Prostate gland (tissue), 2 donors: Measurements from ENCODE around the gene AKNAD1. TPM values are rescaled to one million over a fixed set of nuclear protein-coding genes. Genes with fewer than 3 reads are reported as not detected.

Experiments used
- DNase-seq: peaks from one replicate; pipeline ENCODE4 v3.0.0-alpha.2; 2019; ENCODE audit warnings: low spot score
- H3K27ac ChIP-seq, 2 donors: fragments of 200-600 bp; sonication (generic); 2 replicates each; pipeline ENCODE4 v1.5.1; 2017 to 2019
- H3K27me3 ChIP-seq: fragments of 200-600 bp; sonication (generic); replicated peaks from 2 replicates; pipeline ENCODE4 v1.5.1; 2019; ENCODE audit not compliant: insufficient read depth
- H3K36me3 ChIP-seq, 2 donors: fragments of 200-600 bp; sonication (generic); 1 replicate in 1 of 2; 2 replicates in 1 of 2; pipeline versions ENCODE4 v1.5.1 to v1.8.1; 2017 to 2019
- H3K4me1 ChIP-seq: fragments of 200-600 bp; sonication (generic); replicated peaks from 2 replicates; pipeline ENCODE4 v1.5.1; 2019
- H3K4me3 ChIP-seq, 2 donors: fragments of 200-600 bp; sonication (generic); 2 replicates each; pipeline ENCODE4 v1.5.1; 2017 to 2019
- H3K9me3 ChIP-seq: fragments of 200-600 bp; sonication (generic); 2 replicates; pipeline ENCODE4 v1.5.1; 2017
- CTCF ChIP-seq, 4 experiments: fragments of 200-600 bp in 2 of 4; fragments of 450-650 bp in 2 of 4; sonication (generic) in 2 of 4; IDR thresholded peaks; 1 replicate in 3 of 4; 2 replicates in 1 of 4; pipeline ENCODE4 v1.5.1; 2016 to 2019; ENCODE audit warnings: antibody characterized with exemption in 4 of 4, mild to moderate bottlenecking in 2 of 4, moderate library complexity in 2 of 4
- POLR2A ChIP-seq: fragments of 450-650 bp; IDR thresholded peaks from one replicate; pipeline ENCODE4 v1.6.1; 2016; ENCODE audit warnings: antibody characterized with exemption, mild to moderate bottlenecking
- POLR2AphosphoS5 ChIP-seq: sonication (generic); formaldehyde crosslinking; IDR thresholded peaks from one replicate; pipeline ENCODE4 v1.6.1; 2017; ENCODE audit warnings: antibody characterized with exemption
- WGBS: methylation state at CpG from one replicate; pipeline ENCODE4 v1.1.5; 2018; 5-methylcytosine and 5-hydroxymethylcytosine counted together
- intact Hi-C: fragments of 100-400 bp; cut with DNase I; formaldehyde crosslinking; loops from one replicate; pipeline ENCODE4 v1.14.2; 2022
- total RNA-seq, 2 donors: library from RNA; depleted of rRNA; stranded (reverse); fragments of >200 nt; gene quantifications; one replicate each; pipeline ENCODE4 v1.1.0, GENCODE V29; 2016

AKNAD1 gene
- total RNA-seq, 2 donors from 2014 or later: 1.4 TPM; not detected in 1

GRCh38 chr1:108860190-108860907 is 3.5 kb upstream of the AKNAD1 start:
- WGBS: 93% methylated on average over 9 of the region's 9 CpGs
- intact Hi-C loops: no loop called here
- H3K36me3 ChIP-seq: no peaks in the 10 kb centered on the region

GRCh38 chr1:108858230-108858950 is 1.5 kb upstream of the AKNAD1 start:
- no peak for DNase-seq
- TF ChIP-seq CTCF (IDR thresholded peaks at IDR 0.05): no peak
- TF ChIP-seq POLR2AphosphoS5: no peak
- TF ChIP-seq POLR2A: no peak
- no peaks in the 10 kb centered on the region for H3K36me3 ChIP-seq
- H3K9me3 ChIP-seq: no peaks in the 10 kb centered on the region
- no peaks in the 10 kb centered on the region for H3K4me1 ChIP-seq
- intact Hi-C loops: no loop called here
- H3K27ac ChIP-seq: no peak overlapping the region
- WGBS: 74% methylated on average over 6 of the region's 6 CpGs
- no peaks in the 10 kb centered on the region for H3K27me3 ChIP-seq
- no peak overlapping the region for H3K4me3 ChIP-seq

More at GRCh38 chr1:108860190-108860907, 3.5 kb upstream of the AKNAD1 start:
- Histone ChIP-seq H3K27me3 (no peaks in the 10 kb centered on the region), H3K9me3 (no peaks in the 10 kb centered on the region), H3K27ac (no peak overlapping the region), H3K4me3 (no peak overlapping the region), H3K4me1 (no peaks in the 10 kb centered on the region)
- no peak for DNase-seq
- TF ChIP-seq POLR2A (no peak), POLR2AphosphoS5 (no peak), CTCF (IDR thresholded peaks at IDR 0.05) (no peak)

- no peak for DNase-seq
- no peaks in the 10 kb centered on the region for H3K9me3 ChIP-seq
- H3K27ac ChIP-seq: no peak overlapping the region
- 48% methylated on average over 3 of the region's 3 CpGs for WGBS
- no peaks in the 10 kb centered on the region for H3K4me1 ChIP-seq
- intact Hi-C loops: no loop called here
- H3K27me3 ChIP-seq: no peaks in the 10 kb centered on the region
- no peaks in the 10 kb centered on the region for H3K36me3 ChIP-seq
- TF ChIP-seq CTCF (IDR thresholded peaks at IDR 0.05) (no peak), POLR2AphosphoS5 (no peak), POLR2A (no peak)
- H3K4me3 ChIP-seq: no peak overlapping the region
These were observed 2.5 kb downstream of the AKNAD1 start for GRCh38 chr1:108854221-108855019.

GRCh38 chr1:108852221-108852975 is 4.5 kb downstream of the AKNAD1 start:
- H3K4me3 ChIP-seq: no peak overlapping the region
- no peaks in the 10 kb centered on the region for H3K36me3 ChIP-seq
- WGBS: 56% methylated on average over 7 of the region's 7 CpGs

More at GRCh38 chr1:108852221-108852975, 4.5 kb downstream of the AKNAD1 start:
- Histone ChIP-seq H3K27me3 (no peaks in the 10 kb centered on the region), H3K27ac (no peak overlapping the region), H3K9me3 (no peaks in the 10 kb centered on the region), H3K4me1 (no peaks in the 10 kb centered on the region)
- intact Hi-C loops: no loop called here
- TF ChIP-seq POLR2AphosphoS5 (no peak), CTCF (IDR thresholded peaks at IDR 0.05) (no peak), POLR2A (no peak)
- DNase-seq: no peak
